Pancreas (tissue), 10 donors: Measurements from ENCODE around the gene SHTN1. TPM values are rescaled to one million over a fixed set of nuclear protein-coding genes. Genes with fewer than 3 reads are reported as not detected.
A peak's percentile ranks its signal among the peaks of the same experiment; 100 is the strongest.

Source experiments
- ATAC-seq, 4 donors: fragments of 200-7000 bp; cut with Tn5 transposase; one replicate each; pipeline versions ENCODE4 v1.8.0 to v1.9.1; 2020; ENCODE audit warnings: mild to moderate bottlenecking in 4 of 4, moderate library complexity in 4 of 4
- DNase-seq, 6 donors: peaks; one replicate each; pipeline ENCODE4 v3.0.0-alpha.2; 2020
- FAIRE-seq: peaks from 2 replicates; lab custom pipeline; 2012; peaks lifted over from hg19 to GRCh38; lab: Jason Lieb, UNC
- H3K27ac ChIP-seq, 4 donors: fragments of 200-600 bp; sonication (generic); 1 replicate in 3 of 4; 2 replicates in 1 of 4; pipeline versions ENCODE4 v1.5.0 to v1.8.0; 2020
- H3K27me3 ChIP-seq, 4 donors: fragments of 200-600 bp; one replicate each; pipeline ENCODE4 v1.8.0; 2021
- H3K36me3 ChIP-seq, 3 donors: fragments of 200-600 bp; sonication (generic) in 1 of 3; one replicate each; pipeline versions ENCODE4 v1.5.0 to v1.8.0; 2020 to 2021
- H3K4me1 ChIP-seq, 3 donors: fragments of 200-600 bp; one replicate each; pipeline ENCODE4 v1.8.0; 2021
- H3K4me3 ChIP-seq, 4 donors: fragments of 200-600 bp; sonication (generic) in 2 of 4; one replicate each; pipeline versions ENCODE4 v1.5.0 to v1.8.0; 2020 to 2021
- H3K9me3 ChIP-seq, 4 donors: fragments of 200-600 bp; one replicate each; pipeline ENCODE4 v1.8.0; 2021
- CTCF ChIP-seq, 4 donors: fragments of 200-600 bp; sonication (generic) in 3 of 4; IDR thresholded peaks; one replicate each; pipeline versions ENCODE4 v1.5.0 to v1.8.0; 2021; ENCODE audit warnings: antibody characterized with exemption in 4 of 4
- WGBS, 2 donors: extraction: QIAGEN DNeasy Blood & Tissue Kit; methylation state at CpG; one replicate each; pipeline ENCODE4 v1.1.7; 2013; 5-methylcytosine and 5-hydroxymethylcytosine counted together
- intact Hi-C, 3 donors: fragments of 100-400 bp; cut with DNase I; formaldehyde crosslinking; loops; one replicate each; pipeline versions ENCODE4 v1.11.1 to v1.14.2; 2022
- polyA plus RNA-seq, 2 donors: library from polyadenylated mRNA; stranded (reverse); fragments of 200-250 nt; gene quantifications; one replicate each; pipeline ENCODE4 v1.2.3, GENCODE V29; 2013
- total RNA-seq, 6 donors: library from RNA; stranded (reverse); fragmentation: NEBNext Ultra II Directional in 4 of 6; extraction: Animal tissue kit (Norgen Biotek cat#: 25700) in 4 of 6; gene quantifications; one replicate each; pipeline versions ENCODE4 v1.2.1 to v1.2.4, GENCODE V29; 2021 to 2023
- donor health status: healthy with polysubstance abuse.
- donor health status: DM: no; HTN: no; CAD: no; lungs with moderate emphysema.
- donor health status: DM: no; HTN: no; CAD: no.
- donor health status: control.
- donor health status: control.
- donor health status: Bipolar disorder and iron deficiency.
- donor health status: DM: yes; HTN: yes; CAD: no.
- donor health status: DM: no; HTN: no; CAD: no.
- donor health status: DM: no; HTN: no; CAD: no.
- donor health status: DM: yes; HTN: yes; CAD: no.

Gene SHTN1
- total and polyA plus RNA-seq, 8 donors, result 12.7 to 31.6 (median 20.2) TPM

- no peak for TF ChIP-seq CTCF (IDR thresholded peaks at IDR 0.05)
- ATAC-seq (no peak), DNase-seq (no peak), FAIRE-seq (no peak)
- H3K4me3 ChIP-seq, result no peak overlapping the region
- intact Hi-C loops, result no loop called here
- H3K4me1 ChIP-seq, result no peaks in the 10 kb centered on the region
- no peaks in the 10 kb centered on the region for H3K27me3 ChIP-seq
- no peaks in the 10 kb centered on the region for H3K36me3 ChIP-seq
- no peaks in the 10 kb centered on the region for H3K9me3 ChIP-seq
- no peak overlapping the region for H3K27ac ChIP-seq
These were observed 9.8 kb upstream of the SHTN1 start for GRCh38 chr10:117014835-117015234.

DNA sequence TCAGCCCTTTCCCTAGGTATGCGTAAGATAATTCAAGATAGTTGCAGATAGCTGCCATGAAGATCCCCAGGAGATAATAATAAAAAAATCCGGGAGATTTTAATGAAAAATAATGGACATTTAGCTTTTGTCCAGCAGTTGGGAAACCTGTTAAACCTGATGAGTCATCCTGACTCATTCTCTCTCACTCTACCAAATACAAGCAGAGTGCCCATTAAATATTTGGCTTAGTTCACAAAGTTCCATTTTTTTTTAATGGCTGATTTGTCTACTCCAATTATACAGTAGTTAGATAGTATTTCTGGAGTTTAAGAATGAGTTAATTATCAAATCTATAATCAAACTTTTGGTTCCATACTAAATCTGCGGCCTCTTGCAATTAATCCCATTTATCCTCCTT, 2.1 kb upstream of the SHTN1 start:
- H3K36me3 ChIP-seq, result no peaks in the 10 kb centered on the region
- WGBS, 2 donors, result 90 to 93% methylated on average over 3 of the region's 3 CpGs
- DNase-seq, result no peak

GRCh38 chr10:117005527-117006055, 604 bp upstream of the SHTN1 start:
- intact Hi-C loops, result no loop called here
- peak overlapping the region; percentile 89 to 97 (median 96) for H3K27ac ChIP-seq
- FAIRE-seq (no peak), DNase-seq (peak in 3 of 6 donors; percentile 45 to 68 (median 63)), ATAC-seq (peak; percentile 14 to 38 (median 26))
- H3K27me3 ChIP-seq, result no peaks in the 10 kb centered on the region
- TF ChIP-seq CTCF (IDR thresholded peaks at IDR 0.05), result no peak
- H3K9me3 ChIP-seq, result no peaks in the 10 kb centered on the region
- WGBS, 2 donors, result 2 to 4% methylated on average over 21 of the region's 21 CpGs
- H3K4me1 ChIP-seq, result peaks cover 19 to 29% (median 22%) of the 10 kb centered on the region in 3 donors
- H3K36me3 ChIP-seq, result no peaks in the 10 kb centered on the region
- peak overlapping the region; percentile 77 to 89 (median 85) for H3K4me3 ChIP-seq

More for the DNA sequence above, 2.1 kb upstream of the SHTN1 start:
- intact Hi-C loops, result no loop called here
- no peak overlapping the region for H3K4me3 ChIP-seq
- no peak overlapping the region for H3K27ac ChIP-seq
- no peak for TF ChIP-seq CTCF (IDR thresholded peaks at IDR 0.05)
- FAIRE-seq (no peak), ATAC-seq (no peak)
- peaks cover 18 to 20% (median 18%) of the 10 kb centered on the region in 3 donors for H3K4me1 ChIP-seq
- no peaks in the 10 kb centered on the region for H3K9me3 ChIP-seq
- H3K27me3 ChIP-seq, result no peaks in the 10 kb centered on the region

DNA sequence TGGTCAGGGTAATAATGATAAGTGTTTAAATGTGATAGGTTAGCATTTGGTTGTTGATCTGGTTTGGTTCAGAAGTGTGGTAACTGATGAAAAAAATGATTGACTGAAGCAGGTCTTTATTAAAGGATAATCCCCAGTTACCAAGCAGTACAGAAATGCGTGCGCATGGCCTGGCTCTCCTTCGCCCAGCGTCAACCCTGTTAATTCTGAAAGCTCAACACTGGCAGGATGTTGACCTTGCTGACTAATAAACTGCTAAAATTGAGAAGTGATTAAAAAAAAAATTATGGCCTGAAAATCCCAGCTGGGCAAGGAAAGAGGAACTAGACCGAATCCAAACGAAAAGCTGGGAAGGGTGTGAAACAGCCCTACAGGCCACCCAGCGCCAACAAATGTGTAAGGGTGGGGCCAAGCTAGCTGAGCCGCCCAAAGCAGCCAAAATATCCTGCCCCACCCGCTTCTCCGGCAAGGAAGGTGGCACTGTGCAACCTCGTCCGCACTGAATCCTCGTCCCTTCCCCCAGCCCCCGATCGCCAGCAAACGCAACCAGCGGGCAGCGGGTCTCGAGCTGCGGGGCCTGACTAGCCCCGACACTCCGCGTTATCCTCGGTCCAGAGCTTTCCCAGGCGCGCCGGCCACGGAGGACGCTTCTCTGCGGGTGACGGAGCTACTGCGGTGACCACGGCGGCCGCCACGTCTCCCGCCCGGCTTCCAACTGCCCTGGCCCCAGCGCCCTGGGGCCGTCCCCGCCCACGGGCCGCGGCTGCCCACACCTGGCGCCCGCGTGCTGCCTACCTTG, 561 bp downstream of the SHTN1 start:
- DNase-seq (peak in 5 of 6 donors; percentile 64 to 83 (median 71)), ATAC-seq (peak; percentile 71 to 83 (median 78)), FAIRE-seq (no peak)
- no peak for TF ChIP-seq CTCF (IDR thresholded peaks at IDR 0.05)
- Histone ChIP-seq H3K4me1 (peaks cover 19 to 29% (median 22%) of the 10 kb centered on the region in 3 donors), H3K27me3 (no peaks in the 10 kb centered on the region), H3K27ac (peak overlapping the region; percentile 89 to 97 (median 96)), H3K4me3 (peak overlapping the region; percentile 77 to 89 (median 85)), H3K9me3 (no peaks in the 10 kb centered on the region), H3K36me3 (no peaks in the 10 kb centered on the region)
- WGBS, 2 donors, result 1 to 2% methylated on average over 39 to 47 of the region's 47 CpGs
- intact Hi-C loops, result no loop called here

DNA sequence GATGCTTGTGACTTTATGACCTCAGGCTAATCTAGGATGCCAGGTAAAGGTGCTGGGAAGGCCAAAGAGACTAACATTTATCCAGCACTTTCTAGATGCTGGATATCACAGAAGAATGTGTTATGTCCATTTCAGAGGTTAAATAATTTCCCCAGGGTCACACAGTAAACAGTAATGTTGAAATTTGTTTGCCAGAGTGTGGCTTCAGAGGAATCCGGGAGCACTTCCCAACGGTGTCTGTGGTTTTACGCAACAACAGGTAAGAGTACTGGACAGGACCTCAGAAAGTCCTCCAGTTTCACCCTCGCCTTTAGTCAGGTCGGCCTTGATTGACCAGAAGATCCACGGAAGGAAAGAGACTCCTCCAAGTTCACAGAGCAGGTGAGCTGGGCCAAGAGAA, 1.7 kb downstream of the SHTN1 start:
- no peaks in the 10 kb centered on the region for H3K36me3 ChIP-seq
- no peak for ATAC-seq
- H3K4me3 ChIP-seq, result peak overlapping the region in 2 of 4 donors; percentile 15 to 85
- no peak for DNase-seq
- FAIRE-seq, result no peak
- WGBS, 2 donors, result 61 to 74% methylated on average over 6 of the region's 6 CpGs
- intact Hi-C loops, result no loop called here
- H3K27me3 ChIP-seq, result no peaks in the 10 kb centered on the region
- peak overlapping the region in 1 of 4 donors; percentile 96 for H3K27ac ChIP-seq
- no peaks in the 10 kb centered on the region for H3K9me3 ChIP-seq
- H3K4me1 ChIP-seq, result peaks cover 19 to 29% (median 22%) of the 10 kb centered on the region in 3 donors
- TF ChIP-seq CTCF (IDR thresholded peaks at IDR 0.05), result no peak
